Stimulated activated CD8-positive, alpha-beta memory T cell treated with anti-CD3 and anti-CD28 coated beads, Interleukin-15, amount 100 ng/mL, for 24 hours (primary cell): ENCODE measurements around the gene DNAJB6.
A peak's percentile ranks its signal among the peaks of the same experiment; 100 is the strongest.

Experiments used
- DNase-seq: peaks from one replicate; pipeline ENCODE4 v3.0.0-alpha.2; 2020; ENCODE audit warnings: low read depth

Gene DNAJB6

GRCh38 chr7:157428554-157428945, 91.7 kb downstream of the DNAJB6 start:
- DNase-seq = no peak

- no peak for DNase-seq
Measured at GRCh38 chr7:157429001-157429679, 92.3 kb downstream of the DNAJB6 start.

DNA sequence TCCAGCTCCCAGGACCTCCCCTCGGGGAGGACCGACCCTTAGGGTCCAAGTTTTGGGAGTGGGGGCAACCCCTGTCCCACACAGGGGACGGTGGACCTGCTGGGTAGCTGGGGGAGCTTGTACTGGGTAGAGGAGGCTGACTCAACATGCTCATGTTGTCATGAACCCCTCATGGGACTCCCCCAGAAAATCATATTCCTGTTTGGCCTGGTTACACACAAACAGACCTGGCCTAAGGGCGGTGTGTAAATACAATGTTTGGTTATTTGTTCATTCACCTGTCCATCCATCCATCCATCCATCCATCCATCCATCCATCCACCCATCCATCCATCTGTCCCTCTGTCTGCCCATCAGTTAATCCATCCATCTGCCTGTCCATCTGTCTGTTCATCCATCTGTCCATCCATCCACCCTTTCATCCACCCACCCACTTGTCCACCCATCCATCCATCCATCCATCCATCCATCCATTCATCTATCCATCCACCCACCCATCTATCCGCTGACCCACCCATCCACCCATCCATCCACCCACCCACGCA, 92.9 kb downstream of the DNAJB6 start:
- no peak for DNase-seq

DNA sequence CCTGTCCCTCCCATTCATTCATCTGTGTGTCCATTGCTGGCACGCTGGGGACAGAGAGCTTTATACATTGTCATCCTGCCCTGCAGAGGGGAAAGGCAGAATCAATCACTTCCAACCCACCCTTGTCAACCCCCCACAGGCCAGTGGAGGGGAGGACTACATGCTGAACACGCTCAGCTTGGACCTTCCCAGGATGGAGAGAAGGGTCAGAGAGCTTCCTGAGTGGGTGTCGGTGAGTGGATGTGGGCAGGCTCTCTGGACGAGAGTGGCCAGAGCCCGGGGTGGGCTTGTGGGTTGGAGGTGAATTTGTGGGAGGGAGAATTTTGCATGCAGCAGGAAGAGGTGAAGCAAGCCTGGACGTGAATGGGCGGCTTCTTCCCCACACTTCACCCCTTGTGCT, 93.9 kb downstream of the DNAJB6 start:
- DNase-seq = no peak

GRCh38 chr7:157431173-157431950, 94.6 kb downstream of the DNAJB6 start:
- DNase-seq = no peak

GRCh38 chr7:157431951-157432540, 95.2 kb downstream of the DNAJB6 start:
- no peak for DNase-seq

DNA sequence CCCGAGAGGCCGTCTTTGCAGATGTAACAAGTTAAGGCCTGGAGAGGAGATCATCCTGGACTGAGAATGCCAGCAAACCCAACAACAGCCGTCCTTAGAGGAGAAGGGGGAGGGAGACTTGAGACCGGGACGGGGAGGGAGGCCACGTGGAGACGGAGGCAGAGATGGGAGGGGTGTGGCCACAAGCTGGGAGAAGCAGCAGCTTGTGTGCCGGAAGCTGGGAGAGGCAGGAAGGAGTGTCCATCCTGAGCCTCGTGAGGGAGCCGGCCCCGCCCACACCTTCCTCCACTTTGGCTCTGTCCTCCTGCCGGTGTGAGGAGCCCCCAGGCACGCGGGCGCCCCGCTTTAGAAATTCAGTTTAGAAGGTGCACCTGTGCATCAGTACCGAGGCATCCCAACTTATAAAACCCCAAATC, 95.7 kb downstream of the DNAJB6 start:
- no peak for DNase-seq

DNA sequence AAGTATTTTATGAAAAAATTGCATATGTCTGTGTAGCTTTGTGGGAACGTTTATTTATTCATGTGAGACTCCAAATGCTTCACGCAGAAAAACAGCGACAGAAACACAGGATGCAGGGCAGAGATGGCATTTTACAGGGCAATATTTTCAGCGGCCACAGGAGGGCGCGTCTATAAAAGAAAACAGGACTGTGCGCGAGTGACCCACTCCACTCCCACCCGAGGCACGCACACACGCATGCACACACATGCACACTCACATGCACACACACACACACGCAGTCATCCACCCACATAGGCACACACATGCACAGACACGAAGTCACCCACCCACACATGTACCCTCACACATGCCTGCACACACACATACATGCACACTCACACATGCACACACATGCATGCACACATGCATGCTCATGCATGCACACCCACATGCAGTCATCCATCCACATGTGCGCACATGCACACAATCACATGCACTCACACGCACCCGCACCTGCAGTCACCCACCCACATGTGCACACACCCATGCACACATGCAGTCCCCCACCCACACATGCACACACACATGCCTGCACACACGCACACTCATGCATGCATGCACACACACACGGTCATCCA, 96.3 kb downstream of the DNAJB6 start:
- peak; percentile 32 for DNase-seq

- no peak for DNase-seq
Measured at GRCh38 chr7:157433628-157434027, 96.8 kb downstream of the DNAJB6 start.

DNA sequence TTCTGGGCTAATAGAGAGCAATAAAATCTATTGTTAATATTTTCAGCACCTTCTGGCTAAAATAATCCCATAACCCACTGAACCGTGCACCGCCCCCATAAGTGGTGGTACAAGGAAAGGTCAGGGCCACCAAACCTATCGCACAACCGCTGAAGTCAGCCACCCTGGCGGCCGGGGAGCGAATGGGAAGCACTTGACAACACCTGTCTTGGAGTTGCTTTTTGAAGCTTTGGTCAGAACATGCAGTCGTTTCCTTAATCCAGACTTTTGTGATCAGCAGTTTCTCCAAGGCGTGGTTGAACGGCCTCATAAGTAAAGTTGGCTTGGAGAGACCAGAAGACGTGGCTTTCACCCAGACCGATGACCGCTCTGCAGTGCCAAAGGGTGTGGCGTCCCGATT, 97.4 kb downstream of the DNAJB6 start:
- DNase-seq = no peak

DNA sequence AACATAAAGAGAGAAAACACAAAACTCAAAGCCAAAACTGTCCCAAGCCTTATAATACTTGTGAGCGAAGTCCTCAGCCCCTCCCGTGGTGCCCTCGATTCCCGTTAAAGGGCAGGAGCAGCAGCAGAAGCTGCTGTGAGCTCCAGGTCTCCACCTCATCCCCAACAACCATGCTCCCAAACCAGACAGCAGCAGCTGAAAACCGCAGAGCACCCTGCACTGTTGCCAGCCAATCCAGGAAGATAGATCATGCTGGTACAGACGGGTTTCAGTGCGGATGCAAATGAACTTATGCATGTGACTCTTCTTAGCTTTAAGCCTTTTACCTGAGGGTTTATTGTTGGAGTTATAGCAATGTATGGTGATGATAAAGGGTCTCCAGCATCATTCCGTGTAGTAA, 97.9 kb downstream of the DNAJB6 start:
- no peak for DNase-seq

DNA sequence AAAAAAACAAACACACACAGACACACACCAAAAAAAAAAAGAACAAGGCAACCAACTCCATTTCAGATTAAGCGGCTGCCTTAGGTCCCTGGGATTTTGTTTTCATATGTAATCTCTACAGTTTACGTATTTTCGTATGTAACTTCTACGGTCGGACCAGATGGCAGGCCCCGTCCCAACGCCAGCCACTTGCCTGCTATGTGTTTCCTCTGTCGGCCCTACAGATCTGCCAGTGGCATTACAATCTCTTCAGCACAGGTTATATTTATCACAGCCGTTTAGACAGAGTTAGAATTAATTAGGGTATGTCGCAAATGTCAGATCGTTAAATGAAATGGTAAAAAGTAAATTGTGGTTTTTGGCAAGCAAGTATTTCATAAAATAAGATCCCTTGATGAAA, 99.3 kb downstream of the DNAJB6 start:
- no peak for DNase-seq

DNA sequence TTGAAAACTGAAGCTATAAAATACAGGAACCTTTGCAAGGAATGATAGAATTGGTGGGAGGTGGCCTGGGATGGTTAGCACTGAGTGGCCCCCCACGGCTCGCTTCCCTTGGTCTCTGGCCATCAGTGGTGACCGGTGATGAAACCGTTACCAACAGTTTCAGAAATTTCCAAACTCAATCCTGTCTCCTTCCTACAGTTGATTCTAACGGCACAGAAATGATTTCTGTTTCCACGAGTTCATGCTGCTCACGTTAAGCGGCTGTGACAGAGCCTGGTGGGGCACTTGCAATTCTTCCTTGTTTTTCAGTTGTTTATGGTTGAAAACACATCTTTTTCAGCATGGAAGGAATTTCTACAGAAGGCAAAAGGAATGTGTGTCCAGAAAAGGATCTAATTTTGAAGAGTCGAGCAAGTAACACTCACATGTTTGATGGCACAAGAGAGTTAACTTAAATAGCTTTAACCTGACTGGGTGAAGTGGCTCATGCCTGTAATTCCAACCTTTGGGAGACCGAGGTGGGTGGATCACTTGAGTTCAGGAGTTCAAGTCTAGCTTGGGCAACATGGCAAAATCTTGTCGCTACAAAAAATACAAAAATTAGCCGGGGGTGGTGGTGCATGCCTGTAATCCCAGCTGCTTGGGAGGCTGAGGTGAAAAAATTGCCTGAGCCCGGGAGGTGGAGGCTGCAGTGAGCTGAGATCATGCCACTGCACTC, 100.1 kb downstream of the DNAJB6 start:
- no peak for DNase-seq

GRCh38 chr7:157437519-157438061, 100.8 kb downstream of the DNAJB6 start:
- no peak for DNase-seq

GRCh38 chr7:157438121-157439025, 101.6 kb downstream of the DNAJB6 start:
- DNase-seq = no peak

GRCh38 chr7:157439149-157439548, 102.3 kb downstream of the DNAJB6 start:
- no peak for DNase-seq

DNA sequence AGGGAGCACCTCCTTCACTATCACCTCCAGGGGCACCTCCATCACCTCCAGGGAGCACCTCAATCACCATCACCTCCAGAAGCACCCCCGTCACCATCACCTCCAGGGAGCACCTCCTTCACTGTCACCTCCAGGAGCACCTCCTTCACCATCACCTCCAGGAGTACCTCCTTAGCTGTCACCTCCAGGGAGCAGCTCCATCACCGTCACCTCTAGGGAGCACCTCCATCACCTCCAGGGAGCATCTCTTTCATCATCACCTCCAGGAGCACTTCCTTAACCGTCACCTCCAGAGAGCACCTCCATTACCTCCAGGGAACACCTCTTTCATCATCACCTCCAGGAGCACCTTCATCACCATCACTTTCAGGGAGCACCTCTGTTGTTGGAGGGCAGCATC, 103.0 kb downstream of the DNAJB6 start:
- no peak for DNase-seq

DNA sequence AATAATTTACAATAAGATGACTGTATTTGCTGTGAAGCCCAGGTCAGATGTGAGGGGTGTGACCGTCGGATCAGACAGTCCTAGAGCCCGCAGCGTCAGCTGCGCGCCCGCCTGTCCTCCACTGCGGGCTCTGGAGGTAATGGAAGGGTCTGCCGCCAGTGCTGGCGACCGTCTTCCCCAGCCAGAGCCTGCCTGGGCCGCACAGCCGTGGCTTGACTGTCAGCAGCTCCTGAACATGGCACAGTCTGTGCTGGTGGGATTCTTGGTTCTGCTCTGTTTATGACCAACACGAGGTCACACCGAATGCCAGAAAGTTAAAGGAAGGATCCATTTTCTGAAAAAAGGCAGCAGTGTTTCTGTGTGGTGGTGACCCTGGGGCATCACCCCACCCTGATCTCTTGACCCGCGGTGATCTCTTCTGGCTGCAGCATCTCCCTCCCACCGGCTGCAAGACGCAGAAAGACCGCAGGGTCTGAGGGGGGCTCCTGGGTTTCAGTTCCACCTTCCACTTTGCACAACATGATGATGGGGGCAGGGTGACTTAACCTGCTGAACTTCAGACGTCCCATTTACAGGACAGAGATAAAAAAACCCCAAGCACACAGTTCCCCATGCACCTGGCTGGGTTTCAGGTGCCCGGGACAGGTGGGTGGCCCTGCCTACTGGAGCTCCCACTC, 103.7 kb downstream of the DNAJB6 start:
- DNase-seq = no peak

GRCh38 chr7:157441023-157441399, 104.2 kb downstream of the DNAJB6 start:
- DNase-seq = no peak

DNA sequence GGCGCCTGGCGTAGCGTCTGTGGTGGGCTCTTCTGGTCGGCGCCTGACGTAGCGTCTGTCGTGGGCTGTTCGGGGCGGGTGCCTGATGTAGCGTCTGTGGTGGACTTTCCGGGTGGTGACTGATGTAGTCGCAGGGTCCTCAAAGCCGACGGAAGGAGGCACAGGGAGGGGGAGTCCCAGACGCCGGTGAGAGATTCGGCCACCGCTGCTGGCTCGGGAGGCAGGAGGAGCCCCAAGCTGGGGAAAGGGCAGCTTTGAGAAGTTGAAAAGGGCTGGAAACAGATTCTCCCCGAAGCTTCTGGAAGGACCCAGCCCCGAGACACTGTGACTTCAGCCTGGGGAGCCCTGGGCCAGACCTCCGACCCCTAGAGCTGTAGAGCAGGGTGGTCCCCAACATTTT, 105.7 kb downstream of the DNAJB6 start:
- no peak for DNase-seq
